IPS-18c (cell line): ENCODE results near the gene MET.

ENCODE experiments used
- H3K4me3 ChIP-seq: 2 replicates; pipeline ENCODE4 v1.7.0; 2013; ENCODE audit warnings: low read depth, mild to moderate bottlenecking, low read length, moderate library complexity; ENCODE audit not compliant: insufficient read depth
- H3K9me3 ChIP-seq: one replicate; pipeline ENCODE4 v1.6.1; 2013; ENCODE audit warnings: mild to moderate bottlenecking, low read length, moderate library complexity; ENCODE audit not compliant: control insufficient read depth, insufficient read depth

The MET gene

GRCh38 chr7:116686812-116687419 lies 14.9 kb downstream of the MET start:
- Histone ChIP-seq H3K9me3 (no peaks in the 10 kb centered on the region), H3K4me3 (no peak overlapping the region)

DNA sequence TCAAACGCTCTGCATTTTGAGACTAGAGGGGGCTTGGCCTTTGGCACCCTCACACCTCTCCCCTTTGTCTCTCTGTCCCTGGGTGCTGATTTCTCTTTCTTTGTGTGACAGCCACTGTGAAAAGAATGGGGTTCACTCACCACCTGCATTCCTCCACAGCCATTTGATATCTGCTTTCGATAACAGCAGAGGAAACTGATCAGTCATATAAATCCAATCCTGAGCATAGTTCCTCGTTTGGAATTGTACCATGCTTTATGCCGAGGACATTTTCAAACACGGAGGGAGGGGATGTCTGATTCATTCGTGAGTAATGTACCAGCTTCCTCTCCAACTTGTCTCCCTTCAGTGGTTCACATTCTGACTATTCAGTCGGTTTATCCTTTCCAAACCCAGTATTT lies 15.8 kb downstream of the MET start:
- H3K9me3 ChIP-seq: no peaks in the 10 kb centered on the region
- H3K4me3 ChIP-seq: no peak overlapping the region

- Histone ChIP-seq H3K9me3 (no peaks in the 10 kb centered on the region), H3K4me3 (no peak overlapping the region)
Observed at GRCh38 chr7:116689790-116690259, 17.8 kb downstream of the MET start.

DNA sequence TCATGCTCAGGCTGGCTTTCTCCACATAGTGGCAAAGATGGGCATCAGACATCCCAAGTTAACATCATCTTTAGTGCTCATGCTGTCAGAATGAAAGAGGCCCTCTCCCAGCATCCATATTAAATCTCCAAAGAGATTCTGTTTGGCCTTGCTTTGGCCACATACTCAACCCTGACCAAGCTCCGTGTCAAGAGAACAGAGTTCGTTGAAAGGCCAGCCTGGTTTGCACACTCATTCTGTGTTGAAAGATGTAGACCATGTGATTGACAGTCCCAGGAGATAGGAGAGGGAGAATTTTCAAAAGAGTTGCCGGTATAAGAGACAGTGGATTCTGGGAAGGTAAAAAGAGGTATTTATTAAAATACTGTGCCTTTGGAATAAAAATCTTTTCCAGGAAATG lies 19.7 kb downstream of the MET start:
- H3K9me3 ChIP-seq: no peaks in the 10 kb centered on the region
- no peak overlapping the region for H3K4me3 ChIP-seq

GRCh38 chr7:116692401-116693308 lies 20.7 kb downstream of the MET start:
- no peaks in the 10 kb centered on the region for H3K9me3 ChIP-seq
- H3K4me3 ChIP-seq: no peak overlapping the region

DNA sequence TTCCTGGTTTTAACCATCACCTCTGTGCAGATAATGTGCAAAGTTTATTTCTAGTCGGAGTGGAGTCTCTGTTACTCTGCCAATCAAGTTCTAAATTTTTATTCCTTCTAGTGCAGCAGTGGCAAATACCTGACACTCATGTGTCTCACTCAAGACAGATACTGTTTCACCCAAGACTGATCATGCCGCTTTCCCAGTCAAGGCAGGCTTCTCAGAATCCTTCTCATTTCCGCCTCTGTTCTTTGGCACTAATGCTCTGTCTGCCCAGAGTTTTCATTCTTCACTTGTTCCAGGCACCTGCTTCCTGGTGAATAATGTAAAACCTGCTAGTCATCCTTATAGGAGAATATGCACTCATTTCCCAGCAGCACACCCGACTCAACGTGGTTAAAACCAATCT lies 24.7 kb downstream of the MET start:
- no peak overlapping the region for H3K4me3 ChIP-seq
- no peaks in the 10 kb centered on the region for H3K9me3 ChIP-seq

DNA sequence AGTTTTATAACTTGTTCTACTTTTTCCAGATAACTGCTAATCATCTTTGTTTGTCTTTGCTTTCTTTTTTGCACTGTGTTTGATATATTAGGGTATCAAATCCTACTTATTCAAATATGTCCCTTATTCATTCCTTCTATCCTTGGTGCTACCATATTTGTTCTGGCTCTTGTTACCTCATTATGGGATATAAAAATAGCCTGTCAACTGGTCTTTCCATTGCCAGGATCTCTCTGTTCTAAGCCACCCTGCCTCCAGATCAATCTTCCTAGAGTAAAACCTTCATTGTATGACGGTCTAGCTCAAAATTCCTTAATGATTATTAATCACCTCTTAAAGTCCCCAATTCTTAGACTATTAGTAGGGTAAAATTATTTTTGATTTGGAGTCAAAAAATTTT lies 25.2 kb downstream of the MET start:
- Histone ChIP-seq H3K4me3 (no peak overlapping the region), H3K9me3 (no peaks in the 10 kb centered on the region)

DNA sequence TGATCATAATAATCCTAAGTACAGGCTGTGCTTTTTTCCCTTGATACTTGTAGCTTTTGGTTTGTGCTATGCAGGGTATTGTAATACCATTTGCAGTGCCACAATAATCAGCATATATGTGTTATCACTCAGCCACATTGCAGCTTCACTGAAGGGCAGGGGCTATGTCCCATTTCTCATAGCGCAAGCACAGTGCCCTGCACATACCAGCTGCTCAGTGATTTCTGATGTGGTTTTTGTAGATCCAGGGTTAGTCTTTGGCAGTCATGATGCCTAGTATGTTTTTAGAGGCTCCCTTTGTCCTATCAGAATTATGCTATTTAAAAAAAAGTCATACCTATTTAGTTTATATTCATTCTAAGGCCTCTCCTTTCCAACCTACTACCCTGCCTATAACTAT lies 25.8 kb downstream of the MET start:
- H3K4me3 ChIP-seq: no peak overlapping the region
- H3K9me3 ChIP-seq: no peaks in the 10 kb centered on the region

DNA sequence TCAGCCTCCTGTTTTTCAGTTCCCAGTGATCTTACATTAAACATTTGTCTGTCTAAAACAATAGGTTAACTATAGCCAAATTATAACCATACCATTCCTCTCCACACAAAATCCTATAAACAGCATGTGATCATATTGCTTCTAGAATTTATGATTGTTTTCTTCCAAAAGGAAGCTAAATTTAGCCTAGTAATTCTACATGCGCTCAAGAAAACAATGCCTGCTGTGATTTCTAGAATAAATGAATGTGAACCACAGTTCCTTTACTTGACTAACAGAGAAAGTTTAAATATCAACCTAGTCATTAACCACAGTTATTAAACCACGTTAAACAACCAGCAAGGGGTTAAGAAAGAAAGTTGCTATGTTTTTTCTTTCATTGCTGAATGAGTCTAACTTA lies 26.4 kb downstream of the MET start:
- Histone ChIP-seq H3K9me3 (no peaks in the 10 kb centered on the region), H3K4me3 (no peak overlapping the region)

GRCh38 chr7:116698930-116699721 lies 27.1 kb downstream of the MET start:
- no peaks in the 10 kb centered on the region for H3K9me3 ChIP-seq
- H3K4me3 ChIP-seq: no peak overlapping the region

DNA sequence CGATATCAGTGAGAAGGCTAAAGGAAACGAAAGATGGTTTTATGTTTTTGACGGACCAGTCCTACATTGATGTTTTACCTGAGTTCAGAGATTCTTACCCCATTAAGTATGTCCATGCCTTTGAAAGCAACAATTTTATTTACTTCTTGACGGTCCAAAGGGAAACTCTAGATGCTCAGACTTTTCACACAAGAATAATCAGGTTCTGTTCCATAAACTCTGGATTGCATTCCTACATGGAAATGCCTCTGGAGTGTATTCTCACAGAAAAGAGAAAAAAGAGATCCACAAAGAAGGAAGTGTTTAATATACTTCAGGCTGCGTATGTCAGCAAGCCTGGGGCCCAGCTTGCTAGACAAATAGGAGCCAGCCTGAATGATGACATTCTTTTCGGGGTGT lies 27.7 kb downstream of the MET start:
- Histone ChIP-seq H3K4me3 (no peak overlapping the region), H3K9me3 (no peaks in the 10 kb centered on the region)

DNA sequence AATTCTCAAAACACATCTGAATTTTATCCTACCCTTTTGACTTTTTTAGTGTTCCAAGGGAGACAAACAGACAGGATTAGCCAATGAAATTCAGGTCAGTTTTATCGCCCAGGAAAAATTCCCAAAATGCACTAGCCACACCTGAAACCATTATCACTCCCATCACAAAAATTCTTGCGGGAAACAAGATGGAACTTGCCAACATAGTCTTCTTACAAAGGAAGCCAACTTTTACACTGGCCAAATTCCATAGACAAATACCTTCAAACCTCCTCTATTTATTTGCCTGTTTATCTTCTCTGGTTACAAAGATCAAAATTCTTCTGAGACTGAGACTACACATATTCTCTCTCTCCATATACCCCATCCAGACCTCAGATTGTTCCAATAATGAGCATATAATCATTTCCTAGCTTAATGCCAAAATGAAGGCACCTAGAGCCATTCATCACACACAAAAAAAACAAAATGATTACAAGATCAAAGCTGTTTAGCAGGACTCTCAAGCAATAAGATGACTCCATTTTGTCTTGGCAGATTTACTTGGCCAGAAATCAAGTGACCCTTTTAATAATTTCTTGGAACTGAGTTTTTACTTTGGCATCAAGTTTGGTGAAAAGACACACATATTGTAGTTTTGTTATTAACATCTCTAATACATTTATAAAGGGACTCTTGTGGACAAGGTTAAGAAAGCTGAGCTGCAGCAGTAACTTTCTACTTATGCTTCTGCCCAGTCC lies 30.2 kb downstream of the MET start:
- Histone ChIP-seq H3K9me3 (no peaks in the 10 kb centered on the region), H3K4me3 (no peak overlapping the region)

DNA sequence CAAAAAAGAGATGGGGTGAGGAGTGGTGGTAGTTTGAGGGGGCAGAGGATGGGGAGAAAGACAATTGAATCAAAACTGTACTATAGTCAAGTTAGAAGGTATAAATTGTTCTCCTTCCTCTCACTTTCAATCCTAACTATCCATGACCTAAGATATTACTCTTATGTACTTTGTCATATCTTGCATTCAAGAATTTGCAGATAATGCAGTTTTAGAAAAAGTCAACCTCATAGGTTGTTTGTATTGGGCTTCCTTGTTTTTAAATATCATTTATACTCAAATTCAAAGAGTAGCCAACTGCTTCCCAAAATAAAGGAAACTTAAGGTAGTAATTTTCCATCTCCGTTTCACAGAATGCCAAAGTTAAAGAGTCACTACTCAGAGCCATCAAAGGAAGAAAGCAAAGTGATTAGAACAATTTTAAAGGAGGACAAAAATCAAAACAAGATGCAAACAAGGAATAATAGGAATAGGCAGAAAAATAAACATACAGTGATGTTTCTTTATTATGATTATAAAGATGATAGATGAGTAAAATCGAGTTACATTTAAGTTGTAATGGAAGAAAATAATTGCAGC lies 32.7 kb downstream of the MET start:
- H3K4me3 ChIP-seq: no peak overlapping the region
- no peaks in the 10 kb centered on the region for H3K9me3 ChIP-seq

DNA sequence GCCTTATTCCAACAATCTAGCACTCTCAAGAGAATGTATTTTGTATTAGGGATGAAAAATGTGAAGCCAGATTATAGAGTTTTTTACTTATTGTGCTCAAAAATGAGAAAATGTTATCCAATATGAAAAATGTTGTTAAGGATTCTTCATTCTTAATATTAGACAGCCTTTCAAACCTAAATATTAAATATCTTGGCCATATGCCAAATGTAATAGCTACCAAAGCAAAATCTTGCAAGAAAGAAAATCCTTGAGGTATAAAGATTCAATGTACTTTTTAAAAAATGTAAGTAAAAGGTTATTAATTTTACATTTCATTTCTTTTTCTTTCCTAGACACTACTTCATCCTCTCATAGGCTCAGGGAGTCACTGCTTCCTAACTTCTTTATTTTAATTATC lies 33.4 kb downstream of the MET start:
- Histone ChIP-seq H3K4me3 (no peak overlapping the region), H3K9me3 (no peaks in the 10 kb centered on the region)

DNA sequence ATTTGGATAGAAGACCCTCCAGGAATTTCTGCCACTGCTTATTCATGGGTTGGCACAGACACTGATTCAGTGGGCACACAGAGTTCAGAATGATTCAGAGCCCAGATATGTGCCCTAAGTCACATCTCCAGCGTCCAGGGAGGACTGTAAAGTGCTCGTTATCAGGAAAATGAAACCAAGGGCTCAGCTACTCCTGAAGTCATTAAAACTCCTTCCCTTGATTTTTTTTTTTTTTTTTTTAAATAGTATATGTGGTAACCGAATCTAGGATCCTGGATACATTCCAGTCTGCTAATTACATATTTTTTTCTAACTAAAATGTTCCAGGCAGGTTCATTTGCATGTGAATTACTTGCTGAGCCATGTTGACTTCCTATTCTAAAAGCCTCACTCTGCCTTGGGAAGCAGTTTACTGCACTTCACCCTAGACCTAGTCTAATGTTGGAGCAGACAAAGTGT lies 34.7 kb downstream of the MET start:
- no peaks in the 10 kb centered on the region for H3K9me3 ChIP-seq
- H3K4me3 ChIP-seq: no peak overlapping the region

DNA sequence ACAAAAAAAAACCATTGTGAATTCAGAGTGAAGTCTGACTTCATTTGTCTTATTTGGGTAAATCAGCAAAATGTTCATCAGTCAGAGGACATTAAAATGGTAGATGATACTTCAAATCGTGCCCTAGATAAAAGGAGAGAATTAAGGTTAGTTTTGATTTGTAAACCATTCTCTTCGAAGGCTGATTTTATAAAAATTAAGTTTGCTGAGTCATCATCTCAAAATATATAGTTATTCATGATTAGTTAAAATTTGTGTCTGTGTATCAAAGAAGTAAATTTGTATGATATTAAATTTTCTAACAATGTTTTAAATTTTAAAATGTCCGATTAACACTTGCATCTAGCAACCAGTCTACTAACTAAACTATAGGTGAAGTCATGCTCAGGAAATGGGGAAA lies 35.3 kb downstream of the MET start:
- H3K9me3 ChIP-seq: no peaks in the 10 kb centered on the region
- no peak overlapping the region for H3K4me3 ChIP-seq

GRCh38 chr7:116708248-116708647 lies 36.3 kb downstream of the MET start:
- H3K9me3 ChIP-seq: no peaks in the 10 kb centered on the region
- no peak overlapping the region for H3K4me3 ChIP-seq
